Left ventricle myocardium inferior (tissue), 1 donor: ENCODE results near the gene CWC27. TPM values are rescaled to one million over a fixed set of nuclear protein-coding genes. Genes with fewer than 3 reads are reported as not detected.

Experiments
- DNase-seq: peaks from one replicate; pipeline ENCODE4 v3.0.0-alpha.2; 2020
- H3K27ac ChIP-seq: fragments of 200-600 bp; replicated peaks from 2 replicates; pipeline ENCODE4 v1.8.0; 2021
- H3K27me3 ChIP-seq: fragments of 200-600 bp; 2 replicates; pipeline ENCODE4 v1.8.0; 2021; ENCODE audit warnings: low read depth
- H3K36me3 ChIP-seq: fragments of 200-600 bp; 2 replicates; pipeline ENCODE4 v1.8.0; 2021
- H3K4me1 ChIP-seq: fragments of 200-600 bp; 2 replicates; pipeline ENCODE4 v1.8.0; 2021
- H3K4me3 ChIP-seq: fragments of 200-600 bp; 2 replicates; pipeline ENCODE4 v1.8.0; 2021; ENCODE audit warnings: mild to moderate bottlenecking, moderate library complexity
- H3K9me3 ChIP-seq: fragments of 200-600 bp; replicated peaks from 2 replicates; pipeline ENCODE4 v1.8.0; 2021
- CTCF ChIP-seq: fragments of 200-600 bp; IDR thresholded peaks from 2 replicates; pipeline ENCODE4 v1.8.0; 2021; ENCODE audit warnings: antibody characterized with exemption, mild to moderate bottlenecking, borderline replicate concordance
- intact Hi-C: fragments of 100-400 bp; cut with micrococcal nuclease; formaldehyde crosslinking; loops from one replicate; pipeline ENCODE4 v1.11.0; 2022
- total RNA-seq: library from RNA; stranded (reverse); fragmentation: NEBNext Ultra II Directional; extraction: Animal tissue kit (Norgen Biotek cat#: 25700); gene quantifications from one replicate; pipeline ENCODE4 v1.2.1, GENCODE V29; 2021
- donor health status: DM: no; HTN: yes; CAD: no; lungs with severe emphysema.

Gene CWC27
- total RNA-seq, 1 donor from 2014 or later: 26.7 TPM

GRCh38 chr5:65067147-65067506 lies 298.4 kb downstream of the CWC27 start:
- Histone ChIP-seq H3K27ac (no peak overlapping the region), H3K4me3 (no peak overlapping the region), H3K9me3 (no peaks in the 10 kb centered on the region), H3K36me3 (no peaks in the 10 kb centered on the region), H3K27me3 (no peaks in the 10 kb centered on the region), H3K4me1 (peaks cover 12% of the 10 kb centered on the region)
- DNase-seq: no peak
- no peak for TF ChIP-seq CTCF
- intact Hi-C loops: no loop called here

Other genes starting within 250 kb of the CWC27 start
- gene SHISAL2B, start 78.4 kb upstream of the CWC27 start, total RNA-seq: not detected
- 11.7 TPM for gene SREK1IP1, start 239 bp upstream of the CWC27 start, total RNA-seq